HEK293 (cell line): ENCODE results near the gene C3AR1.
A peak's percentile ranks its signal among the peaks of the same experiment; 100 is the strongest.
"Not testable (repeated sequence)": the region's sequence is repeated elsewhere in the genome, so short reads cannot be mapped to it uniquely, and the experiment has no call there.

Experiments
- CTCF ChIA-PET: fragments of 350-600 bp; formaldehyde crosslinking; extraction: SDS; loops from one replicate; lab custom pipeline; 2021; ENCODE audit warnings: antibody characterized with exemption; lab: Yijun Ruan, JAX
- POLR2A ChIA-PET: fragments of 300-600 bp; formaldehyde crosslinking; extraction: SDS; loops from one replicate; lab custom pipeline; 2020; ENCODE audit warnings: antibody characterized with exemption, inconsistent platforms; lab: Yijun Ruan, JAX
- H3K27ac ChIP-seq: fragments of 200-500 bp; sonication (Bioruptor generic); 2 replicates; pipeline ENCODE4 v1.5.1; 2014; ENCODE audit warnings: low read depth, low read length, control low read depth, inconsistent platforms; ENCODE audit errors: extremely low read depth
- H3K36me3 ChIP-seq, 2 experiments: fragments of 200-500 bp in 1 of 2; sonication (Bioruptor generic) in 1 of 2; 1 replicate in 1 of 2; 2 replicates in 1 of 2; pipeline ENCODE4 v1.5.1; 2014 to 2017; ENCODE audit warnings: inconsistent platforms in 2 of 2, low read length in 2 of 2; ENCODE audit not compliant: control insufficient read depth in 2 of 2, insufficient read depth in 1 of 2
- H3K4me1 ChIP-seq: fragments of 200-500 bp; sonication (Bioruptor generic); 2 replicates; pipeline ENCODE4 v1.5.1; 2014; ENCODE audit warnings: mild to moderate bottlenecking, low read length, inconsistent platforms; ENCODE audit not compliant: control insufficient read depth, insufficient read depth
- H3K4me3 ChIP-seq: 2 replicates; pipeline ENCODE4 v1.5.1; 2011; ENCODE audit warnings: low read depth, mild to moderate bottlenecking, control low read depth, low read length, moderate library complexity
- H3K9me3 ChIP-seq: fragments of 200-500 bp; sonication (Bioruptor generic); 2 replicates; pipeline ENCODE4 v1.5.1; 2014; ENCODE audit warnings: low read depth, low read length, inconsistent platforms; ENCODE audit not compliant: control insufficient read depth, insufficient read depth
- ELK4 ChIP-seq: IDR thresholded peaks from 2 replicates; pipeline ENCODE4 v1.6.1; 2011; ENCODE audit warnings: mild to moderate bottlenecking, low read depth, low read length, borderline replicate concordance
- KLF1 ChIP-seq: fragments of 450-650 bp; formaldehyde crosslinking; IDR thresholded peaks from 2 replicates; pipeline ENCODE4 v1.5.1; 2016; ENCODE audit warnings: missing biosample characterization, missing genetic modification characterization
- SCRT1 ChIP-seq: fragments of 450-650 bp; formaldehyde crosslinking; IDR thresholded peaks from 2 replicates; pipeline ENCODE4 v1.5.1; 2016; ENCODE audit warnings: missing biosample characterization, missing genetic modification characterization, borderline replicate concordance
- ZIC2 ChIP-seq: fragments of 450-650 bp; formaldehyde crosslinking; IDR thresholded peaks from 2 replicates; pipeline ENCODE4 v1.5.1; 2016; ENCODE audit warnings: missing biosample characterization, missing genetic modification characterization
- ZNF121 ChIP-seq: fragments of 450-650 bp; formaldehyde crosslinking; IDR thresholded peaks from 2 replicates; pipeline ENCODE4 v1.5.1; 2016; ENCODE audit warnings: missing biosample characterization, missing genetic modification characterization
- ZNF335 ChIP-seq: fragments of 450-650 bp; formaldehyde crosslinking; conservative IDR thresholded peaks from 2 replicates; pipeline ENCODE4 v1.5.1; 2016; ENCODE audit warnings: missing biosample characterization, missing genetic modification characterization
- ZNF350 ChIP-seq: fragments of 450-650 bp; formaldehyde crosslinking; IDR thresholded peaks from 2 replicates; pipeline ENCODE4 v1.5.0; 2017; ENCODE audit warnings: missing biosample characterization, mild to moderate bottlenecking, missing genetic modification characterization
- ZNF416 ChIP-seq: fragments of 450-650 bp; formaldehyde crosslinking; IDR thresholded peaks from 2 replicates; pipeline ENCODE4 v1.5.1; 2016; ENCODE audit warnings: missing biosample characterization, missing genetic modification characterization
- ZNF692 ChIP-seq: fragments of 450-650 bp; formaldehyde crosslinking; IDR thresholded peaks from 2 replicates; pipeline ENCODE4 v1.5.1; 2016; ENCODE audit warnings: missing biosample characterization, missing genetic modification characterization
- ZNF830 ChIP-seq: fragments of 450-650 bp; IDR thresholded peaks from 2 replicates; pipeline ENCODE4 v1.5.0; 2018; ENCODE audit warnings: missing biosample characterization, missing genetic modification characterization, low read depth, mild to moderate bottlenecking, moderate library complexity
- TF ChIP-seq, protein P1 (sequence below): fragments of 450-650 bp; formaldehyde crosslinking; IDR thresholded peaks from 2 replicates; pipeline ENCODE4 v1.5.1; 2016; ENCODE audit warnings: missing biosample characterization, missing genetic modification characterization
- TF ChIP-seq, protein P2 (sequence below): fragments of 450-650 bp; formaldehyde crosslinking; IDR thresholded peaks from 2 replicates; pipeline ENCODE4 v1.5.1; 2017; ENCODE audit warnings: missing biosample characterization, missing genetic modification characterization
- TF ChIP-seq, protein P3 (sequence below): fragments of 450-650 bp; formaldehyde crosslinking; IDR thresholded peaks from 2 replicates; pipeline ENCODE4 v1.5.1; 2016; ENCODE audit warnings: missing biosample characterization, missing genetic modification characterization
- TF ChIP-seq, protein P4 (sequence below): fragments of 450-650 bp; formaldehyde crosslinking; IDR thresholded peaks from 2 replicates; pipeline ENCODE4 v1.5.1; 2016; ENCODE audit warnings: missing biosample characterization, missing genetic modification characterization, low read depth

C3AR1 gene

GRCh38 chr12:8018213-8018612 is 47.9 kb downstream of the C3AR1 start:
- CTCF ChIA-PET, H3K36me3 ChIP-seq, H3K4me3 ChIP-seq, H3K4me1 ChIP-seq, POLR2A ChIA-PET, H3K27ac ChIP-seq, H3K9me3 ChIP-seq: not testable (repeated sequence)
- TF ChIP-seq ZNF335: peak; percentile 6; the same call in 1 of the 2 replicates

DNA sequence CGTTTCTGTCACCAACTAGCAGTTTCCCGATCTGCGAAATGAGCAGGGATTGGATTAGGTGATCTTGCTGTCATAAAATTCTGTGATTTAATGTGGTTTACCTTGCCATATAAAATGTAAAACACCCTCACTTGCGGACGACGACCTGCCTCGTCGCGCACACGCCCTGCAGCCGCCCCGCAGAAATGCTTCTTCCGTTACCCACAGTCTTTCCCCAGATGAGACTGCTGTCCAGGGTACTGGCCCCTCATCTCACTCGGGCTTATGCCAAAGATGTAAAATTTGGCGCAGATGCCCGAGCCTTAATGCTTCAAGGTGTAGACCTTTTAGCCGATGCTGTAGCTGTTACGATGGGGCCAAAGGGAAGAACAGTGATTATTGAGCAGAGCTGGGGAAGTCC is 51.3 kb downstream of the C3AR1 start:
- Histone ChIP-seq H3K9me3 (no peaks in the 10 kb centered on the region), H3K36me3 (no peaks in the 10 kb centered on the region), H3K4me1 (no peaks in the 10 kb centered on the region), H3K27ac (no peak overlapping the region), H3K4me3 (no peak overlapping the region)
- TF ChIP-seq, protein P1, sequence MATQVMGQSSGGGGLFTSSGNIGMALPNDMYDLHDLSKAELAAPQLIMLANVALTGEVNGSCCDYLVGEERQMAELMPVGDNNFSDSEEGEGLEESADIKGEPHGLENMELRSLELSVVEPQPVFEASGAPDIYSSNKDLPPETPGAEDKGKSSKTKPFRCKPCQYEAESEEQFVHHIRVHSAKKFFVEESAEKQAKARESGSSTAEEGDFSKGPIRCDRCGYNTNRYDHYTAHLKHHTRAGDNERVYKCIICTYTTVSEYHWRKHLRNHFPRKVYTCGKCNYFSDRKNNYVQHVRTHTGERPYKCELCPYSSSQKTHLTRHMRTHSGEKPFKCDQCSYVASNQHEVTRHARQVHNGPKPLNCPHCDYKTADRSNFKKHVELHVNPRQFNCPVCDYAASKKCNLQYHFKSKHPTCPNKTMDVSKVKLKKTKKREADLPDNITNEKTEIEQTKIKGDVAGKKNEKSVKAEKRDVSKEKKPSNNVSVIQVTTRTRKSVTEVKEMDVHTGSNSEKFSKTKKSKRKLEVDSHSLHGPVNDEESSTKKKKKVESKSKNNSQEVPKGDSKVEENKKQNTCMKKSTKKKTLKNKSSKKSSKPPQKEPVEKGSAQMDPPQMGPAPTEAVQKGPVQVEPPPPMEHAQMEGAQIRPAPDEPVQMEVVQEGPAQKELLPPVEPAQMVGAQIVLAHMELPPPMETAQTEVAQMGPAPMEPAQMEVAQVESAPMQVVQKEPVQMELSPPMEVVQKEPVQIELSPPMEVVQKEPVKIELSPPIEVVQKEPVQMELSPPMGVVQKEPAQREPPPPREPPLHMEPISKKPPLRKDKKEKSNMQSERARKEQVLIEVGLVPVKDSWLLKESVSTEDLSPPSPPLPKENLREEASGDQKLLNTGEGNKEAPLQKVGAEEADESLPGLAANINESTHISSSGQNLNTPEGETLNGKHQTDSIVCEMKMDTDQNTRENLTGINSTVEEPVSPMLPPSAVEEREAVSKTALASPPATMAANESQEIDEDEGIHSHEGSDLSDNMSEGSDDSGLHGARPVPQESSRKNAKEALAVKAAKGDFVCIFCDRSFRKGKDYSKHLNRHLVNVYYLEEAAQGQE (tag by site-specific recombination): peak; percentile 92
- no peak for TF ChIP-seq SCRT1 (tag by site-specific recombination)
- TF ChIP-seq ZIC2: no peak
- POLR2A ChIA-PET: no interaction called here
- CTCF ChIA-PET: interaction anchor here (0.6 kb wide), 1 partner anchor 18 kb away, joined by 5 read pairs; no protein-coding TSS in a partner anchor

DNA sequence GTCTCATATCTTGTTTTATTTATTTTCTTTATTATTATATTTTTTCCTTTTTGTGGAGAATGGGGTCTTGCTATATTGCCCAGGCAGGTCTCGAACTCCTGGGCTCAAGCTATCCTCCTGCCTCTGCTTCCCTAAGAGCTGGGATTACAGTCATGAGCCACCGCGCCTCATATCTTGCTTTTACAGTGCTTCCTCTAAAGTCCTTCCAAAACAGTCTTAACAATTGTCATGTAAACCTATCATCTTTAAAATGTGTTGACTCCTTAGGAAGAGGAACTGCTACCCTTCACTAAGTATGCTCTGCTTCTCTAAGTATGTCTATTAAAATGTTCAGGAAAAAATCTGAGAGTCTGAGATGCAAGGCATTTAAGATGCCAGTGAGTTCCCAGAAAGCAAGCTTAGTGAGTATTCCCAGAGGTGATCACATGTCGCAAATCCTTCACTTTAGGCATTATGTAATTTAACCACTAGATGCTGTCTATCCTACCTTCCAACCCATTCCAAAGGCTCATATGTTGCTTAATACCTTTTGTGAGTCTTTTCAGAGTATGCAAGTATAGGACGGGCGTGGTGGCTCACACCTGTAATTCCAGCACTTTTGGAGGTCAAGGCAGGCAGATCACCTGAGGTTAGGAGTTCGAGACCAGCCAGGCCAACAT is 53.4 kb downstream of the C3AR1 start:
- Histone ChIP-seq H3K36me3 (no peaks in the 10 kb centered on the region), H3K27ac (no peak overlapping the region), H3K4me1 (no peaks in the 10 kb centered on the region), H3K9me3 (no peaks in the 10 kb centered on the region), H3K4me3 (no peak overlapping the region)
- ChIA-PET POLR2A (no interaction called here), CTCF (interaction anchor here (0.6 kb wide), 1 partner anchor 76 kb away, joined by 3 read pairs; no protein-coding TSS in a partner anchor)
- TF ChIP-seq ZNF830 (tag by site-specific recombination): no peak
- no peak for TF ChIP-seq ZNF416 (tag by site-specific recombination)
- TF ChIP-seq ZNF121 (tag by site-specific recombination): 0 out of 2 replicates have a peak, but pooled peaks have one; percentile 21

GRCh38 chr12:8011331-8011730 is 54.8 kb downstream of the C3AR1 start:
- Histone ChIP-seq H3K36me3 (no peaks in the 10 kb centered on the region), H3K4me3 (no peak overlapping the region), H3K9me3 (no peaks in the 10 kb centered on the region), H3K4me1 (no peaks in the 10 kb centered on the region), H3K27ac (no peak overlapping the region)
- TF ChIP-seq KLF1 (tag by site-specific recombination) (no peak), ZNF350 (tag by site-specific recombination) (no peak), ELK4 (no peak), ZNF692 (no peak)
- TF ChIP-seq, protein P2, sequence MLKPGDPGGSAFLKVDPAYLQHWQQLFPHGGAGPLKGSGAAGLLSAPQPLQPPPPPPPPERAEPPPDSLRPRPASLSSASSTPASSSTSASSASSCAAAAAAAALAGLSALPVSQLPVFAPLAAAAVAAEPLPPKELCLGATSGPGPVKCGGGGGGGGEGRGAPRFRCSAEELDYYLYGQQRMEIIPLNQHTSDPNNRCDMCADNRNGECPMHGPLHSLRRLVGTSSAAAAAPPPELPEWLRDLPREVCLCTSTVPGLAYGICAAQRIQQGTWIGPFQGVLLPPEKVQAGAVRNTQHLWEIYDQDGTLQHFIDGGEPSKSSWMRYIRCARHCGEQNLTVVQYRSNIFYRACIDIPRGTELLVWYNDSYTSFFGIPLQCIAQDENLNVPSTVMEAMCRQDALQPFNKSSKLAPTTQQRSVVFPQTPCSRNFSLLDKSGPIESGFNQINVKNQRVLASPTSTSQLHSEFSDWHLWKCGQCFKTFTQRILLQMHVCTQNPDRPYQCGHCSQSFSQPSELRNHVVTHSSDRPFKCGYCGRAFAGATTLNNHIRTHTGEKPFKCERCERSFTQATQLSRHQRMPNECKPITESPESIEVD (tag by site-specific recombination): 0 out of 2 replicates have a peak, but pooled peaks have one; percentile 57
- TF ChIP-seq, protein P3, sequence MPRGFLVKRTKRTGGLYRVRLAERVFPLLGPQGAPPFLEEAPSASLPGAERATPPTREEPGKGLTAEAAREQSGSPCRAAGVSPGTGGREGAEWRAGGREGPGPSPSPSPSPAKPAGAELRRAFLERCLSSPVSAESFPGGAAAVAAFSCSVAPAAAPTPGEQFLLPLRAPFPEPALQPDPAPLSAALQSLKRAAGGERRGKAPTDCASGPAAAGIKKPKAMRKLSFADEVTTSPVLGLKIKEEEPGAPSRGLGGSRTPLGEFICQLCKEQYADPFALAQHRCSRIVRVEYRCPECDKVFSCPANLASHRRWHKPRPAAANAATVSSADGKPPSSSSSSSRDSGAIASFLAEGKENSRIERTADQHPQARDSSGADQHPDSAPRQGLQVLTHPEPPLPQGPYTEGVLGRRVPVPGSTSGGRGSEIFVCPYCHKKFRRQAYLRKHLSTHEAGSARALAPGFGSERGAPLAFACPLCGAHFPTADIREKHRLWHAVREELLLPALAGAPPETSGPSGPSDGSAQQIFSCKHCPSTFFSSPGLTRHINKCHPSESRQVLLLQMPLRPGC (tag by site-specific recombination): no peak
- TF ChIP-seq, protein P4, sequence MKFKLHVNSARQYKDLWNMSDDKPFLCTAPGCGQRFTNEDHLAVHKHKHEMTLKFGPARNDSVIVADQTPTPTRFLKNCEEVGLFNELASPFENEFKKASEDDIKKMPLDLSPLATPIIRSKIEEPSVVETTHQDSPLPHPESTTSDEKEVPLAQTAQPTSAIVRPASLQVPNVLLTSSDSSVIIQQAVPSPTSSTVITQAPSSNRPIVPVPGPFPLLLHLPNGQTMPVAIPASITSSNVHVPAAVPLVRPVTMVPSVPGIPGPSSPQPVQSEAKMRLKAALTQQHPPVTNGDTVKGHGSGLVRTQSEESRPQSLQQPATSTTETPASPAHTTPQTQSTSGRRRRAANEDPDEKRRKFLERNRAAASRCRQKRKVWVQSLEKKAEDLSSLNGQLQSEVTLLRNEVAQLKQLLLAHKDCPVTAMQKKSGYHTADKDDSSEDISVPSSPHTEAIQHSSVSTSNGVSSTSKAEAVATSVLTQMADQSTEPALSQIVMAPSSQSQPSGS: no peak
- POLR2A ChIA-PET: no interaction called here
- CTCF ChIA-PET: no interaction called here
